Neuronal stem cell (in vitro differentiated cells): ENCODE results near the gene SENP6. TPM values are rescaled to one million over a fixed set of nuclear protein-coding genes. Genes with fewer than 3 reads are reported as not detected.

Experiments
- small RNA-seq: library from polyadenylated mRNA; stranded (forward); fragments of <200 nt; extraction: miRNeasy Mini kit (QIAGEN cat#:217004); gene quantifications from one replicate; pipeline ENCODE3, GENCODE V24; 2013; ENCODE audit not compliant: insufficient read depth

Gene SENP6

Small RNA genes lying within 50 kb of the gene (small RNA-seq; reads per million reads assigned to genes)
- gene RNU6-1016P, result not detected
- gene RNU6-1338P, result not detected
- not detected for gene RNU6-155P
